Central memory CD8-positive, alpha-beta T cell (primary cell): ENCODE measurements around the gene TRAPPC2L.

Experiments
- ATAC-seq: fragments of 150-1000 bp; cut with Tn5 transposase; replicated peaks from 2 replicates; pipeline ENCODE4 v1.10.0; 2022; ENCODE audit warnings: mild to moderate bottlenecking, moderate FRiP score, moderate number of reproducible peaks; ENCODE audit not compliant: poor library complexity, severe bottlenecking; ENCODE audit errors: extremely low read depth
- DNase-seq, 2 donors: peaks; one replicate each; pipeline ENCODE4 v3.0.0; 2021; ENCODE audit warnings: low spot score in 2 of 2
- H3K27ac Mint-ChIP-seq: one replicate; pipeline ENCODE4 v1.8.0; 2022; ENCODE audit warnings: low read depth, mild to moderate bottlenecking, moderate library complexity, mixed read lengths
- H3K27me3 Mint-ChIP-seq: one replicate; pipeline ENCODE4 v1.8.0; 2022; ENCODE audit warnings: mixed read lengths
- H3K36me3 Mint-ChIP-seq: one replicate; pipeline ENCODE4 v1.8.0; 2022; ENCODE audit warnings: mild to moderate bottlenecking, moderate library complexity, mixed read lengths; ENCODE audit not compliant: insufficient read depth
- H3K4me1 Mint-ChIP-seq: one replicate; pipeline ENCODE4 v1.8.0; 2022; ENCODE audit warnings: mixed read lengths
- H3K4me3 Mint-ChIP-seq: one replicate; pipeline ENCODE4 v1.8.0; 2022; ENCODE audit warnings: mild to moderate bottlenecking, moderate library complexity, mixed read lengths
- H3K9me3 Mint-ChIP-seq: one replicate; pipeline ENCODE4 v1.8.0; 2022; ENCODE audit warnings: mixed read lengths

The TRAPPC2L gene, protein sequence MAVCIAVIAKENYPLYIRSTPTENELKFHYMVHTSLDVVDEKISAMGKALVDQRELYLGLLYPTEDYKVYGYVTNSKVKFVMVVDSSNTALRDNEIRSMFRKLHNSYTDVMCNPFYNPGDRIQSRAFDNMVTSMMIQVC

DNA sequence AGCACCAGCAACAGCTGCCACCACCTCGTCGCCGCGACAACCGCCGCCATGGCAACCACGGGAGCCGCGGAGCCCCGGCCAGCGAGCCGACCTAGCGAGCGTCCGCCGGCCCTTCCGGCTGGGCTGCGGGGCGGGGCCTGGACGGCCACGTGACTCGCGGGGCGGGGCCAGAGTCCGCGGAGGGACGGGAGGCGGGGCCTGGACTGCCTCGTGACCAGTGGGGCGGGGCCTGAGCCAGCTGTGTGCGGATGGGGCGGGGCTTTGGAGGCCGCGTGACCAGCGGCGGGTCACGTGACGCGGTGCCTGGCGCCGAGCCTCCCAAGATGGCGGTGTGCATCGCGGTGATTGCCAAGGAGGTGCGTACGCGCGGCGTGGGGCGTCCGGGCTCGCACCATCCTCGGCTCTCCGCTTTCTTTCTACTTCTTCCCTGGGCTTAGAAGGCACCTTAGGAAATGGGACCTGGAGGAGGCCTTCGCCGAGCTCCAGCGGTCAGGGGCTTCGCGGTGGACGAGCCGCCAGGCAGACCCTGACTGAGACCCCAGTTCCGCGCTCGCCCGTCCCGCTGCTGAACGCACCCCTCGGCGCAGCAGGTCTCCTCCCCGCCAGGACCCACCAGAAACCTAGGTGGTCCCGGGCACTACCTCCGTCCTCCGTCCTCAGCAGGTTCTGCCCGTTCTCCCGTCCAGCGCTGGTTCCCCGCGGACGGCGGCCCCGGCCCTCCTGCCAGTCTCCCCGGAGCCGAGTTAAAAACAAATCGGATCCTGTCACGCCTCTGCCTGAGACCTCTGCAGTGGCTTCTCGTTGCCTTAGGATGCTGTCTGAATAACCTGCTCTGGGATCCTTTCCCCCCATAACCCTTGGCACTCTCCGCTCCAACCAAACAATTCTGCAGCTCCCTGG lies at the start of gene TRAPPC2L, which contains the start of gene GALNS:
TRAPPC2L (plus strand) TSS at position 300 of the 900 bp plus-strand sequence; CDS start at position 324, 24 bp downstream.
GALNS (minus strand) TSS at position 120 of the 900 bp plus-strand sequence; CDS start at position 50, 70 bp downstream.
- Mint-ChIP-seq H3K27ac (peak within 1 kb of the TSS; percentile 94), H3K4me1 (peaks cover 28% of the 10 kb centered on the region), H3K9me3 (no peaks in the 10 kb centered on the region), H3K36me3 (peaks cover 25% of the 10 kb centered on the region), H3K27me3 (no peaks in the 10 kb centered on the region), H3K4me3 (peak within 1 kb of the TSS; percentile 99)
- peak; percentile 85 for ATAC-seq
- DNase-seq, result peak; percentile 97 to 98

DNA sequence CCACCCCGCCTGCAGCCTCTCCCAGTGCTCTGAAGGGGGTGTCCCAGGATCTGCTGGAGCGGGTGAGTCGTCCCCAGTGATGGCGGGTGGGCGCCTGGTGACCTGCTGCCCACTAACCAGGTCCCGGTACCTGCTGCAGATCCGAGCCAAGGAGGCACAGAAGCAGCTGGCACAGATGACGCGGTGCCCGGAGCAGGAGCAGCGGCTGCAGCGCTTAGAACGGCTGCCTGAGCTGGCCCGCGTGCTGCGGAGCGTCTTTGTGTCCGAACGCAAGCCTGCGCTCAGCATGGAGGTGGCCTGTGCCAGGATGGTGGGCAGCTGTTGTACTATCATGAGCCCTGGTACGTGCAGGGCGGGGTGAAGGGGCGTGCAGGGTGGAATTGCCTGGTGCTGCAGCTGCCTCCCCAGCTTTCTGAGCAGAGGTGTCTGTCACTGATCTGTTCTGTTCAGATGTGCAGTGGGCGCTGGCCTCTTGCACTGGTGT lies 49.7 kb upstream of the TRAPPC2L start:
- Mint-ChIP-seq H3K4me1 (peaks cover 18% of the 10 kb centered on the region), H3K9me3 (no peaks in the 10 kb centered on the region), H3K36me3 (peaks cover 27% of the 10 kb centered on the region), H3K27me3 (no peaks in the 10 kb centered on the region), H3K4me3 (no peak overlapping the region), H3K27ac (no peak overlapping the region)
- no peak for DNase-seq
- ATAC-seq, result no peak

DNA sequence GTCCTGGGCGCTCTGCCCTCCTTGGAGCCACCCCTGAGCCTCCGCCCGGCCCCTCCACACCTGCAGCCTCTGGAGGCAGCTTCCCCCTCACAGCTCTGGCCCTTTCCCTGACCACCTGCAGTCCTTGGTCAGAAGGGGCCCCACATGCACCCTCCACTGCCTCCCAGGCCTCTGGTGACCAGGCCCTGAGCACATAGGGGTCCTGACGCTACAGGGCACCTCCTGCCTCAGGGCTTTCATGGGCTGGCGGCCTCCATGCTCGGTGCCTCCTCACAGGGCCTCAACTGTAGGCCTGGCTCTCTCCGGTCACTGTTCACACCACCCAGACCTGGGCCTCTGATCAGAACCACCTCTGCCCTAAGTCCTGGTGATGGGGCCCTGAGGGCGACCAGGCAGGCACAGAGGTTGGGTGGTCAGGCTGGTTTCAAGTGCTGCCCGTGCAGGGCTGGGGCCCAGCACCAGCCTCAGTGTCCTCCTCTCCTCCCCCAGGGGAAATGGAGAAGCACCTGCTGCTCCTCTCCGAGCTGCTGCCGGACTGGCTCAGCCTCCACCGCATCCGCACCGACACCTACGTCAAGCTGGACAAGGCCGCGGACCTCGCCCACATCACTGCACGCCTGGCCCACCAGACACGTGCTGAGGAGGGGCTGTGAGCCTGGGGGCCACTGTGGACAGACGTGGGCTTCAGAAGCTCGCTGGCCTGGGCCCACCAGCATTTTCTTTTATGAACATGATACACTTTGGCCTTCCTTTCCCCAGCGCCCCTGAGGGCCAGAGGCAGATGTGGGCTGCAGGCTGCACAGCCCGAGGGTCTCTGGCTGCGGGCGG lies 49.1 kb upstream of the TRAPPC2L start:
- H3K36me3 Mint-ChIP-seq, result peaks cover 25% of the 10 kb centered on the region
- H3K4me3 Mint-ChIP-seq, result no peak overlapping the region
- H3K27me3 Mint-ChIP-seq, result no peaks in the 10 kb centered on the region
- peaks cover 18% of the 10 kb centered on the region for H3K4me1 Mint-ChIP-seq
- no peak for DNase-seq
- no peaks in the 10 kb centered on the region for H3K9me3 Mint-ChIP-seq
- H3K27ac Mint-ChIP-seq, result no peak overlapping the region
- no peak for ATAC-seq

DNA sequence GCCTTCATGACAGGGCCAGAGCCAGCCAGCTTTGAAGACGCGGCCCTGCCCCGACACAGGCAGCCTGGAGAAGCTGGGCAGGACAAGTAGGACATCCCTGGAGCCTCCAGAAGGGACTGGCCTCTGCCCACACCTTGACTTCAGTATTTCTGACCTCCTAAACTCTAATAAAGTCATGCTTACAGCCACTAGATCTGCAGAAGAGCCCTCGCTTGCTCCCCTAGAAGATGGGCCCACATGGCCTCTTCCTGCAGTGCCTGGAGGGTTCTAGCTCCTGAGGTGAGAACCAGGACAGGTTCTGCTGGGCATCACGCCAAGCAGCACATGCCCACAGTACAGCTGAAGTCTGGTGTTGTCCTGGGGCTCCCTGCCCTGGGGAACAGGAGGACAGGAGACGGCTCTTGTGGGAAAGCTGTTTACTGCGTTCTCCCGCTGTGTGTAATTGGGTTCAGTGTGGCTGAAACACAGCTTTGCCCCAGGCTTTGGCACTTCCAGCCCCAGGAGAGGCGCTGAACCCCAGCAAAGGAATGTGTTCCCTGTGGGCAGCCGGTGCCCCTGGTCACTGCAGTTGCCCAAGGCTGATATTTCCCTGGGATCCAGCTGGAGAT lies 47.8 kb upstream of the TRAPPC2L start:
- ATAC-seq (no peak), DNase-seq (no peak)
- H3K4me3 Mint-ChIP-seq, result peak overlapping the region; percentile 20
- H3K27ac Mint-ChIP-seq, result no peak overlapping the region
- H3K4me1 Mint-ChIP-seq, result peaks cover 18% of the 10 kb centered on the region
- no peaks in the 10 kb centered on the region for H3K9me3 Mint-ChIP-seq
- H3K27me3 Mint-ChIP-seq, result no peaks in the 10 kb centered on the region
- peaks cover 15% of the 10 kb centered on the region for H3K36me3 Mint-ChIP-seq

DNA sequence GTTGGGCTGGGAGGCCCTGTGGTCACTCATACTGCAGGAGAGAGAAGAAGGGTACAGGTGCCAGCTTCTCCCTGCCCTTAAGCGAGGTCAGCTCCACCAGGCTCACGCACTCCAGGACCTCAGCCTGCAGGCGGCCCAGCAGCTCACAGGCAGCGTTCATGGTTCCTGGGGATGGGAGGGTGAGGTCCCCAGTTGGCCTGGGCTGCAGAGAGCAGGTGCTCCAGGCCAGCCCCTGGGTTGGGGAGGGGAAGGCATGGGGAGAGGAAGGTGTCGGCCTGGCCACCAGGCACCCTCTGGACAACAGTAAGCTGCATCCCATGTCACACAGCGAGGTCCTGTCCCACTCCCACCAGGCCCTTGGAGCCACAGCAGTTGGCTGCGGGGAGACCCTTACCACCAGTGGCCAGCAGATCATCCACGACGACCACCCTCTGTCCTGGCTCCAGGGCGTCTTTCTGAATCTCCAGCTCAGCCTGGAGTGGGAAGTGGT lies 47.2 kb upstream of the TRAPPC2L start:
- DNase-seq (no peak), ATAC-seq (no peak)
- H3K27ac Mint-ChIP-seq, result no peak overlapping the region
- H3K9me3 Mint-ChIP-seq, result no peaks in the 10 kb centered on the region
- H3K4me3 Mint-ChIP-seq, result peak overlapping the region; percentile 20
- no peaks in the 10 kb centered on the region for H3K27me3 Mint-ChIP-seq
- peaks cover 18% of the 10 kb centered on the region for H3K4me1 Mint-ChIP-seq
- H3K36me3 Mint-ChIP-seq, result peaks cover 15% of the 10 kb centered on the region

DNA sequence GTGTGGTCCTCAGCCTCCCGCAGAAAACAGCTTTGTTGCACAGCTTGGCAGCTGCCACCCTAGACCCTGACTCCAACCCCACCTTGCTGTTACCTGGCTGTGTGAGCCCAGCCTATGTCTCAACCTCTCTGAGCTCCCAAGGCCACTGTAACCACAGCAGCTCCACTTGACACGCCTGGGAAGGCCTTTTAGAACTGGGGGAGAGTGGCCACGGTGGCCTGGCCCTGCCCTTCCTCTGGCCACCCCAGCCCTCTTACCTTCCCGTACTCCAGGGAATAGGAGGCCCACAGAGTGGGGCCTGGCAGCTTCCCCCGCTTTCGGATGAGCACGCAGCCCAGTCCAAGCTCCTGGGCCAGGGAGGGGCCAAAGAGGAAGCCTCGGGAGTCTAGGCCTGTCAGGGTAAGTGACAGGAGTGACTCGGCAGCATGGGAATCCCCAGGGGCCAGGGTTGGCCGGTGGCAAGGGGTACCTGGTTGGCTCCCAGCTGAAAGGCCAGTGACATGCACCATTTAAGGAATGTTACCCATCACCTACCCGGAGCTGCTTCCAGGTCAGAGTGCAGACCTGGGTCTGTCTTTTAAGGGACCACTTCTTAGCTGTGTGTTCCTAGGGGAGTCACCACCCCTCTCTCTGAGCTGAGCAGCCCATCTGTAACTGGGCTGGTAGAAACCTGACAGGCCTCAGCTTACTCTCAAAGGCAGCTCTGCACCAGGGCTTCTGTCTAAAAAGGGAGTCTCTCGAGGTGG lies 46.6 kb upstream of the TRAPPC2L start:
- ATAC-seq (no peak), DNase-seq (no peak)
- H3K27me3 Mint-ChIP-seq, result no peaks in the 10 kb centered on the region
- H3K9me3 Mint-ChIP-seq, result no peaks in the 10 kb centered on the region
- H3K27ac Mint-ChIP-seq, result peak overlapping the region; percentile 89
- H3K36me3 Mint-ChIP-seq, result peaks cover 15% of the 10 kb centered on the region
- H3K4me1 Mint-ChIP-seq, result peaks cover 18% of the 10 kb centered on the region
- peak overlapping the region; percentile 88 for H3K4me3 Mint-ChIP-seq

DNA sequence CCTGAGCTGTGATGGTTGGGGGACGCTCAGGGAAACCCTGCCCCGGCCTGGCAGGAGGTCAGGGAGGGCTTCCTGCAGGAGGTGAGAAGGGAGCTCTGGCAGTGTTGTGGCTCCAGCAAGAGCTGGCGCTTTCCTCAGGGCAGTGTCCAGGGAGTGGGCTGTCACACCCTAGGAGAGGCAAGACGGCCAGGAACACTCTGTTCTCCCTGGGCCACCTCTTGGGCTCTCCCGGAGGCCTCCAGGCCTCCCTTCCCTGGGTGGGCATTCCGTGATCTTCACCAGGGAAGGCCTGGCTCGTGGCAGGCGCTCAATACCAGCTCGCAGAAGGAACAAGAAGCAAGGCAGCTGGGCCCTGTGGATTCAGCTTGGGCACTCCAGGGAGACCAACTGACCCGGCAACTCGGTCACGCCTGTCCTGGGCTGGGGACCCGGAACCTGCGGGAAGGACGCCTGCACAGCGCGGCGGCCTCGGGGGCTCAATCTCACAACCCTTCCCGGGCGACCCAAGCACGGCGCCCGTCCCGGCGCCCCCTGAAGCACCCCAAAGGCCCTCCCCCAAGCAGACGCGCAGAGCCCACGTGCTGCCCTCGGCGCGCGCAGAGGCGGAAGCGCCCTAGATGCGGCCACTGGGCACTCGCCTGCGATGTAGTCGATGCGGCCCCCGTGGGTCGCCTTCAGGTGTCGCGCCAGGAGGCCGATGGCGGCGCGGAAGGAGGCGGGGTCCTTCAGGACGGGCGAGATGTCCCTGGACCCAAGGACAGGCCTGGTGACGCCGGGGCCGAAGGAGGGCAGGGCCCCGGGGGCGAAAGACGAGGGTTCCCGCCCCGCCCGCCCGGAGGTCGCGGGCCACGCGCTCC lies 45.8 kb upstream of the TRAPPC2L start:
- Mint-ChIP-seq H3K4me3 (peak overlapping the region; percentile 88), H3K27ac (peak overlapping the region; percentile 89), H3K9me3 (no peaks in the 10 kb centered on the region), H3K4me1 (peaks cover 18% of the 10 kb centered on the region), H3K36me3 (peaks cover 15% of the 10 kb centered on the region), H3K27me3 (no peaks in the 10 kb centered on the region)
- peak; percentile 61 for ATAC-seq
- peak; percentile 40 to 41 for DNase-seq

DNA sequence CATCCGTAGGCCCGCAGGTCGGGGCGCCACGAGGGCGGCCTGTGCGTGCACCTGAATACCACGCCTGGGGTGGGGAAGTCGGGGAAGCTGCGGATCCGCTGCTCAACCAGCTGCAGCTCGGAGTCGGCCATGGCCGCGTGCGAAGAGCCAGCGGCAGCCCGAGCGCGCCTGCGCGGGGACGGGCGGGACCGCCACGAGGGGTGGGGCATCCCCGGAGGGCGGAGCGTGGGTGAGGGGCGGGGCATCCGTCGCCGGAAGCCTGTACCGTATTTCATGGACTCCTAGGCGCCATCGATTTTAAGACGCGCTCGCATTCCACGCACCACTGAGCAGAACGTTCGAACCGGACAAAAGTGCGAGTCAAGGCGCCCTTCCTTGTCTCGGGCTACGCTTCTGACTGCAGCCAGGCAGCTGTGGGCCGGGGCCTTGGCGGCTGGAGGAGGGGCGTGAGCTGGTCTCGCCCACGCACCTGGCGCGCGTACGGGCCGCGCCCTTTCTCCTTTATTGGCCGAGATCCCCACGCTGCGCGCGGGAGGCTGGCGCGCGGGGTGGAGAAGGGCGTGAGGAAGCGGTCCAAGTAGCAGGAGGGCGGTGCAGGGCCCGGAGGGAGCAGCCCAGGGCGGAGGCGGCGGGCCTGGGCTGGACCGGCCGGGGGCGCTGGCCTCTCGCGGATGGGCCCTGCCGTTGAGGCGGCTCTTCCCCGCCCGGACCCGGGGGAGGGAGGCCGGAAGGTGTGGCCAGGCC lies 45.0 kb upstream of the TRAPPC2L start, which contains the start of gene APRT:
APRT (minus strand) TSS at position 160 of the 744 bp plus-strand sequence; CDS start at position 131, 29 bp downstream.
- Mint-ChIP-seq H3K36me3 (peaks cover 15% of the 10 kb centered on the region), H3K27ac (peak within 1 kb of the TSS; percentile 89), H3K4me1 (peaks cover 18% of the 10 kb centered on the region), H3K27me3 (no peaks in the 10 kb centered on the region), H3K9me3 (no peaks in the 10 kb centered on the region), H3K4me3 (peak within 1 kb of the TSS; percentile 88)
- ATAC-seq (peak; percentile 90), DNase-seq (peak; percentile 97 to 99)

DNA sequence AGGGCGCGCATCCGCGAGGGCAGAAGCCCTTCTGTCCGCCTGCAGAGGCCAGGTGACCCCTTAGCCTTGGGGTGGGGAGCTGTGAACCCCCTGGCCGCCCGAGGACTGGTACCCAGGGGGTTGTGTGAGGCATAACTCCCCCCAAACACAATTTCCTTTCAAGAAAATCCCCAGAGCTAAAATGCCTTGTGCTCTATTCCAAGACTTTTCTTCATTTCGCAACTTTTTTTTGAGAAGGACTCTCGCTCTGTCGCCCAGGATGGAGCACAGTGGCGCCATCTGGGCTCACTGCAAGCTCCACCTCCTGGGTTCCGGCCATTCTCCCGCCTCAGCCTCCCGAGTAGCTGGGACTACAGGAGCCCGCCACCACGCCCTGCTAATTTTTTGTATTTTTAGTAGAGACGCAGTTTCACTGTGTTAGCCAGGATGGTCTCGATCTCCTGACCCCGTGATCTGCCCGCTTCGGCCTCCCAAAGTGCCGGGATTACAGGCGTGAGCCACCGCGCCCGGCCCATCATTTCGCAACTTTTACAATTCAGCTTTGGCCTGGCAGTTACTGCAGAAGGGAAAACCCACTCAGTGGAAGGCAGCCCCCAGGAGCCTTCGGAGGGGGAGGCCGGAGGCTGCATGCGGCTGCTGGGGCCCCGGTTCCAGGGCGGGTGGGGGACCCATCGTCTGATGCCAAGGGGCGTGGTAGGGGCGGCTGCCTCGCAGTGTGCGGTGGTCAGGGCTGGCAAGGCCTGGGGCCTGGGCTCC lies 44.2 kb upstream of the TRAPPC2L start:
- Mint-ChIP-seq H3K27me3 (no peaks in the 10 kb centered on the region), H3K9me3 (no peaks in the 10 kb centered on the region), H3K36me3 (peaks cover 15% of the 10 kb centered on the region), H3K27ac (peak overlapping the region; percentile 89), H3K4me3 (peak overlapping the region; percentile 88), H3K4me1 (peaks cover 18% of the 10 kb centered on the region)
- no peak for ATAC-seq
- DNase-seq, result no peak
